OCI-LY7 (cell line): ENCODE measurements around the gene C3orf20. TPM values are rescaled to one million over a fixed set of nuclear protein-coding genes. Genes with fewer than 3 reads are reported as not detected.

ENCODE experiments used
- BruUV-seq: library from RNA; stranded (reverse); fragments of 400-500 nt; replicated peaks from 2 replicates; lab custom pipeline; 2021; lab: Mats Ljungman, UMichigan
- CTCF ChIA-PET: fragments of 300-600 bp; sonication (Branson Sonifier 250); formaldehyde crosslinking; loops from one replicate; lab custom pipeline; 2022; ENCODE audit warnings: antibody characterized with exemption; ENCODE audit not compliant: unreplicated experiment; lab: Charles Lee
- POLR2A ChIA-PET: fragments of 300-600 bp; sonication (Branson Sonifier 250); formaldehyde crosslinking; loops from one replicate; lab custom pipeline; 2022; ENCODE audit warnings: antibody characterized with exemption; lab: Charles Lee
- DNase-seq: peaks from one replicate; pipeline ENCODE4 v3.0.0-alpha.2; 2015; ENCODE audit warnings: low spot score
- H2AFZ ChIP-seq: fragments of 200-600 bp; sonication (generic), shearing (Covaris generic); 2 replicates; pipeline ENCODE4 v1.6.1; 2014; ENCODE audit warnings: mild to moderate bottlenecking, antibody characterized with exemption, low read length, moderate library complexity
- H3K27ac ChIP-seq: fragments of 200-600 bp; sonication (generic); 2 replicates; pipeline ENCODE4 v1.5.1; 2014; ENCODE audit warnings: mixed run types, low read depth, mild to moderate bottlenecking, moderate library complexity, low read length, inconsistent platforms; ENCODE audit not compliant: poor library complexity, severe bottlenecking
- H3K36me3 ChIP-seq: fragments of 200-600 bp; sonication (generic); 2 replicates; pipeline ENCODE4 v1.6.1; 2014; ENCODE audit warnings: mild to moderate bottlenecking, antibody characterized with exemption, low read length, moderate library complexity, mixed read lengths; ENCODE audit not compliant: insufficient read depth
- H3K4me1 ChIP-seq: fragments of 200-600 bp; sonication (generic); 2 replicates; pipeline ENCODE4 v1.5.1; 2014; ENCODE audit warnings: mild to moderate bottlenecking, low read length; ENCODE audit not compliant: insufficient read depth, poor library complexity, severe bottlenecking
- H3K4me2 ChIP-seq: fragments of 200-600 bp; sonication (generic); 2 replicates; pipeline ENCODE4 v1.6.1; 2014; ENCODE audit warnings: mild to moderate bottlenecking, low read length
- H3K4me3 ChIP-seq: fragments of 200-600 bp; sonication (generic); 2 replicates; pipeline ENCODE4 v1.5.1; 2014; ENCODE audit warnings: mild to moderate bottlenecking, low read depth, low read length; ENCODE audit not compliant: poor library complexity, severe bottlenecking
- H3K79me2 ChIP-seq: fragments of 200-600 bp; sonication (generic); 2 replicates; pipeline ENCODE4 v1.6.1; 2016; ENCODE audit warnings: low read depth, mild to moderate bottlenecking, low read length, moderate library complexity, mixed read lengths; ENCODE audit not compliant: insufficient read depth
- H3K9me2 ChIP-seq: fragments of 200-600 bp; sonication (generic); 2 replicates; pipeline ENCODE4 v1.6.1; 2016; ENCODE audit warnings: mild to moderate bottlenecking, low read length, mixed read lengths; ENCODE audit not compliant: insufficient read depth
- H3K9me3 ChIP-seq: fragments of 200-600 bp; sonication (generic); 2 replicates; pipeline ENCODE4 v1.6.1; 2014; ENCODE audit warnings: mild to moderate bottlenecking, mixed run types, low read length, mixed read lengths
- H4K20me1 ChIP-seq: fragments of 200-600 bp; sonication (generic); 2 replicates; pipeline ENCODE4 v1.6.1; 2014; ENCODE audit warnings: mild to moderate bottlenecking, antibody characterized with exemption, low read length, moderate library complexity, mixed read lengths; ENCODE audit not compliant: insufficient read depth
- EZH2phosphoT487 ChIP-seq: fragments of 200-600 bp; sonication (generic); IDR thresholded peaks from 2 replicates; pipeline ENCODE4 v1.6.1; 2018; ENCODE audit warnings: low read depth, borderline replicate concordance, mild to moderate bottlenecking, mixed run types, antibody characterized with exemption, low read length, moderate library complexity, mixed read lengths
- intact Hi-C: fragments of 100-400 bp; cut with micrococcal nuclease; formaldehyde crosslinking; loops from one replicate; pipeline ENCODE4 v1.10.0; 2022; ENCODE audit not compliant: unreplicated experiment
- total RNA-seq, 2 experiments: library from RNA; depleted of rRNA in 1 of 2; stranded (reverse); fragments of >200 nt in 1 of 2; shearing (Covaris generic) in 1 of 2; gene quantifications; 2 replicates each; pipeline ENCODE4 v1.2.3, GENCODE V29; 2014 to 2022
- TF ChIP-seq, protein P1 (sequence below): fragments of 200-600 bp; sonication (generic); conservative IDR thresholded peaks from 2 replicates; pipeline ENCODE4 v1.5.1; 2014; ENCODE audit warnings: mild to moderate bottlenecking, antibody characterized with exemption, low read length, moderate library complexity, mixed read lengths

Gene C3orf20
- total RNA-seq, 2 experiments from 2014 or later: 2.2 to 2.7 TPM

DNA sequence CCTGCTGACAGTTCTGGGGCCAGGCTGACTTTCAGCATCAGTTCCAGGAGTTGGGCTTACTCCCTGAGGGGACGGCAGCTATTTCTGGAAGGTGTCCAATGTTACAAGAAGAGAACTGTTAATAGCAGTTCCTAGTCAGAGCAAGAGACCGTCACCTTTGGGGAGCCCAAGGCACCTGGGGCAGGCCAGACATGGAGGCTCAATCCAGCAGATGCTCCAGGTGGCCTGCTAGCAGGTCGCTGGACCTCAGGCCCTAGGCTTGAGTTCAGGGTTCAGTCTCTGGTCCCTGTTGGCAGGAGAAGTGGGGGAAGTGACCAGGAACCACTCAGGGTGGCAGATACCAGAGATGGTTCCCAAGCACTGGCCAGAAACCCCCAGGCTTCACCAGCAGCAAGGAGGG is 25.9 kb downstream of the C3orf20 start:
- BruUV-seq: no TSS peak
- H2AFZ ChIP-seq: no peak overlapping the region
- ChIA-PET CTCF (no interaction called here), POLR2A (interaction anchor here (0.5 to 0.9 kb wide), 3 partner anchors 10 to 50 kb away, joined by 3 read pairs; no protein-coding TSS in a partner anchor)
- H3K4me2 ChIP-seq: no peak overlapping the region
- no peak overlapping the region for H3K4me3 ChIP-seq
- H3K27ac ChIP-seq: no peak overlapping the region
- no peaks in the 10 kb centered on the region for H3K79me2 ChIP-seq
- no peak for TF ChIP-seq EZH2phosphoT487
- TF ChIP-seq, protein P1, sequence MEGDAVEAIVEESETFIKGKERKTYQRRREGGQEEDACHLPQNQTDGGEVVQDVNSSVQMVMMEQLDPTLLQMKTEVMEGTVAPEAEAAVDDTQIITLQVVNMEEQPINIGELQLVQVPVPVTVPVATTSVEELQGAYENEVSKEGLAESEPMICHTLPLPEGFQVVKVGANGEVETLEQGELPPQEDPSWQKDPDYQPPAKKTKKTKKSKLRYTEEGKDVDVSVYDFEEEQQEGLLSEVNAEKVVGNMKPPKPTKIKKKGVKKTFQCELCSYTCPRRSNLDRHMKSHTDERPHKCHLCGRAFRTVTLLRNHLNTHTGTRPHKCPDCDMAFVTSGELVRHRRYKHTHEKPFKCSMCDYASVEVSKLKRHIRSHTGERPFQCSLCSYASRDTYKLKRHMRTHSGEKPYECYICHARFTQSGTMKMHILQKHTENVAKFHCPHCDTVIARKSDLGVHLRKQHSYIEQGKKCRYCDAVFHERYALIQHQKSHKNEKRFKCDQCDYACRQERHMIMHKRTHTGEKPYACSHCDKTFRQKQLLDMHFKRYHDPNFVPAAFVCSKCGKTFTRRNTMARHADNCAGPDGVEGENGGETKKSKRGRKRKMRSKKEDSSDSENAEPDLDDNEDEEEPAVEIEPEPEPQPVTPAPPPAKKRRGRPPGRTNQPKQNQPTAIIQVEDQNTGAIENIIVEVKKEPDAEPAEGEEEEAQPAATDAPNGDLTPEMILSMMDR: no peak
- H3K36me3 ChIP-seq: no peaks in the 10 kb centered on the region
- no peaks in the 10 kb centered on the region for H3K9me3 ChIP-seq
- peaks cover 22% of the 10 kb centered on the region for H3K4me1 ChIP-seq
- H4K20me1 ChIP-seq: no peaks in the 10 kb centered on the region
- intact Hi-C loops: no loop called here
- DNase-seq: no peak
- H3K9me2 ChIP-seq: no peaks in the 10 kb centered on the region

DNA sequence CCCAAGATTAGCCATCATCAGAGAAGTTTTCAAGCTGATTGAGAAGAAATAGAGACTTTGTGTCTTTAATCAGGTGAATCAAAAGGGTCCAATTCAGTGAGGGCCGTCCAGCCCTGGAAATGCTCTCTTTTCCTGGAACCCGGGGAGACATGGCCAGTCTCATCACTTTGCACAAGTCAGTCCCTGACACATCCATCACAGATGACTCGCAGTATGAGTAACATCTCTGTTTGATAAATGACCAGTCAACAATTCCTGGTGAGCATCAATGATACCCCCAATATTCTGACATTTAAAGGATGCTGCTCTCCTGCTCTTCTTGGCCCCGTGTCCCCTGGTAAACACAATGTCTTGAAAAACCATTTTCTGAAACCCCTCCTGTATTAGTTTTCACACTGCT is 26.7 kb downstream of the C3orf20 start:
- BruUV-seq: no TSS peak
- intact Hi-C loops: no loop called here
- Histone ChIP-seq H4K20me1 (no peaks in the 10 kb centered on the region), H3K4me2 (no peak overlapping the region), H3K9me2 (no peaks in the 10 kb centered on the region), H3K4me1 (peaks cover 22% of the 10 kb centered on the region), H3K79me2 (no peaks in the 10 kb centered on the region), H3K36me3 (no peaks in the 10 kb centered on the region), H3K9me3 (no peaks in the 10 kb centered on the region), H2AFZ (no peak overlapping the region), H3K27ac (no peak overlapping the region), H3K4me3 (no peak overlapping the region)
- ChIA-PET CTCF (no interaction called here), POLR2A (no interaction called here)
- TF ChIP-seq EZH2phosphoT487: no peak
- TF ChIP-seq, protein P1: no peak
- no peak for DNase-seq

DNA sequence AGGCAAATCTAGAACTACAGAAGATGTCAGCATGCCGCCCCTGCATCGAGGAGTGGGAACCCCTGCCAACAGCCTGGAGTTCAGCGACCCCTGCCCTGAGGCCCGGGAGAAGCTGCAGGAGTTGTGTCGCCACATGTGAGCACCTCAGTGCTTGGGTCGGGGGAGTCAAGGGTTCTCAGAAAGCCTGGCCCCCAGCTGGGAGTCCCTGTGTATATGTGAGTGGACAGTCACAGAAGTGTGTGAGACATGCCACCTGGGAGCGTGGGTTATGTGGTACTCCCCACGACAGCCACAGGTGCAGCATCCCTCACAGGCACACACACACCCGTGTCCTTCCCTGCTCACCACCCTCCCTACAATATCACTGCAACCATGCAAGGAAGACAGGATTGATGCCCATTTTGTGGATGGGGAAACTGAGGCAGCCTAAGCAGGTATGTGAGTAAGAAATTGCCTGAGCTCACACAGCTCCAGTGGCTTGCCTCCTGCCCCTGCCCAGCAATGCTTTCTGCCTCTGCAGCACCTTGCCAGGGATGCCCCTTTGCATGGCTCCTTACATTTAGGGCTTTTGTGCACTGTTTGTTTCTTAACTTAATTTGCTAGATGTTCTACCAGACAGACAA is 28.3 kb downstream of the C3orf20 start:
- Histone ChIP-seq H3K36me3 (peaks cover 4% of the 10 kb centered on the region; the same call in 1 of the 2 replicates), H3K4me1 (peaks cover 19% of the 10 kb centered on the region), H3K79me2 (no peaks in the 10 kb centered on the region), H3K27ac (no peak overlapping the region), H4K20me1 (no peaks in the 10 kb centered on the region), H3K9me2 (no peaks in the 10 kb centered on the region), H3K4me2 (no peak overlapping the region), H2AFZ (no peak overlapping the region), H3K9me3 (peaks cover 3% of the 10 kb centered on the region; the same call in 1 of the 2 replicates), H3K4me3 (no peak overlapping the region)
- TF ChIP-seq, protein P1: no peak
- no peak for TF ChIP-seq EZH2phosphoT487
- DNase-seq: no peak
- CTCF ChIA-PET: no interaction called here
- intact Hi-C loops: no loop called here
- POLR2A ChIA-PET: interaction anchor here (1.6 kb wide), 1 partner anchor 8 kb away, joined by 7 read pairs; no protein-coding TSS in a partner anchor
- BruUV-seq: no TSS peak
